Activated CD4-positive, alpha-beta T cell treated with anti-CD3 and anti-CD28 coated beads, Interleukin-2, Interleukin-6, amounts not matched to agents 100 ng/mL and 50 ng/mL, durations not matched to agents 16 hours and 8 hours (primary cell): Measurements from ENCODE around the gene MAML3.
A peak's percentile ranks its signal among the peaks of the same experiment; 100 is the strongest.

Experiments used
- DNase-seq: peaks from one replicate; pipeline ENCODE4 v3.0.0-alpha.2; 2020

Gene MAML3

DNA sequence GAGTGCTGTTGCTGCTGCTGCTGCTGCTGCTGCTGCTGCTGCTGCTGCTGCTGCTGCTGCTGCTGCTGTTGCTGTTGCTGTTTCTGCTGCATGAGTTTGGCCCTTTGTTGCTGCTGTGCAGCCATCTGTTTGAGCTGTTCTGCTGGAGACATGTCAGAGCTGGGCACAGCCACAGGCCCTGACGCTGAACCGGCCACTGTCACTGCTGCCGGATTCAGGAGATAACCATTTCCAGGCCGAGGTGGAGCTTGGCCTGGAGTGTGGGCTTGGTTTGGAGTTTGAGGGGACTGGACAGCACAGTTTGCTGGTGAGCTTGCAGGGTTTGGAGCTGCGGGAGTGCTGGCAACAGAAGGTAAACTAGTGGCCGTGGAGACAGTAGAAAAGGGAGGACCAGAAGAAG is 264.1 kb downstream of the MAML3 start:
- no peak for DNase-seq

DNA sequence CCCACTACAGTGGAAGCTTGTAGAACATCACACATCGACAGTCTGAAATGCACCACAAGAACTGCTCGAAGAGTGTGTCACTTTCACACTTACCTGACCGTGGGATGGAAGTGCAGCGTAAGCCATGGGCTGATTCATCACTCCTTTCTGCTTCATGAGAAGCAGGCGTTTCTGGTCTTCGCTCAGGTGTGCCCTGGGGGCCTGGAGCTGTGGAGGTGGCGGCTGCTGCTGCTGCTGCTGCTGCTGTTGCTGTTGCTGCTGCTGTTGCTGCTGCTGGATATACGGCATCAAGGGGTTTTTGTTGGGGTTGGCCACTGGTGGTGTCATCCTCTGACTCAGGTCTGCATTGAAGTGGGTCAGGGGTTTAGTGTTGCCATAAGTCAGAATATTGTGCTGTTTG is 264.7 kb downstream of the MAML3 start:
- DNase-seq: no peak

DNA sequence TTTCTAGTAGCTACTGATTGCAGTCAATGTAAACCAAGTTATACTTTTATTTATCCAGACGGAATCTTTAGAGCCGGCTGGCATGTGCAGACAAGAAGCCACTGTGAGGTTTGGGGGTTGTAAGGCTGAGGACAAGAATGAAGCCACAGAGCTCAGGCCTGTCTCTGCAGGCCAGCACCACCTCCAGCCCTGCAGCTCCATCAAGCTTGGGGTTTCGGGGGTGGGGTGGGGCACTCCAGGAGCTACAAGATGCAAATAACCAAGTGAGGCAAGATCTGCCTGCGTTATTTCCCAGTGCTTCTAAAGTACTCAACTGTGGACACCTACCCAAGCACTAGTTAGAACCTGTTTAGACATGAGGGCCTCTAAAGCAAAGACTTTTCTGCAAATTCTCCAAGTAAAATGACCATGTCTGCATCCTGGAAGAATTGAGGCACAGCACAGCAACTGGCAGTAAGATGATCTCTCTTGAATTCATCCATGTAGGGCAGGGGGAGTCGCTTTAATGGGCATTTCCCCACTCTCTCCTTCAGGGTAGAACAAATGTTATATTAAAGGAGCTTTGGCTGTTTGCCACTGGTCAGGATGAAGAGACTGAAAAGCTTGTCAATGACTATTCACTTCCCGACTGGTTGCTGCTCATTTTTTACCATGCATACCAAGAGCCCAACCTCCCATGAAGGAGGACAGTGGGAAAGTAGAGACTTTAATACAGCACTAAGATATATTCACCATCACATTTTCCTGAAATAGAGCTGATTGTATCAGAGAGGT is 265.8 kb downstream of the MAML3 start:
- DNase-seq: no peak

DNA sequence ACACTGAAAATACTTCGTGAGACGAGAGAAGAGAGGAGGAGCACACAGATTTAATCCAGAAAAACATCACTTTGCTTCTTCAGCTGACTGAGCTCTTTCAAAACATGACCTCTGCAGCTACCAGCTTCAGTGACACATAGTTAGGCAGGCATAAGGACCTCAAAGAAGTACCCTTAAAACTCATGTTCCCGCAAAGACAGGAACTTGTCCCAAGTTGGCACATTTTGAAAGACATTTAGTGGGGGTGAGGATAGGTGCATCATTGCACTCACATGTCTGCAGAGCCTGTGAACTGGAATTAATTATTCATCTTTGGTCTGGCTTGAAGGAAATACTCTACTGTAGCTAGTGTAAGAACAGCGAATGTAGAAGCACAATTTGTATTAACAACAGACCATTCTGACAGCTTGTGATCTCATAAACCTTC is 266.6 kb downstream of the MAML3 start:
- DNase-seq: no peak

DNA sequence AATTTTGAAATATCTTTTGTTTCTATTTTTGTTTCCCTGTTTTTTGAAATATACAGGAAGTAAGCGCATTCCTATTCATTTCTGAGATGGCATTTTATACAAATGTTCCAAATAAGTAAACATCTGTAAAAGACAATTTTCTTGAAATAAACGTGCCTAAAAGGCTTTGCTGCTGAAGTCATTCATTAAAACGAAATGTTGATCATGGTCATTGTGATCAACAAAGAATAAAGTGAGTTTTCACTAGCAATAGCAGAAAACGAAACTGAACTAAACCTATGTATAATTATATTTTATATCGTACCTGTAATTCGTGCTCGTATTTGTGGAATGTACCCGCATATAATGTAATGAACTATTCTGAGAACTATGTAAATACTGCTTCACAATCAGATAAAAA is 267.2 kb downstream of the MAML3 start:
- no peak for DNase-seq

DNA sequence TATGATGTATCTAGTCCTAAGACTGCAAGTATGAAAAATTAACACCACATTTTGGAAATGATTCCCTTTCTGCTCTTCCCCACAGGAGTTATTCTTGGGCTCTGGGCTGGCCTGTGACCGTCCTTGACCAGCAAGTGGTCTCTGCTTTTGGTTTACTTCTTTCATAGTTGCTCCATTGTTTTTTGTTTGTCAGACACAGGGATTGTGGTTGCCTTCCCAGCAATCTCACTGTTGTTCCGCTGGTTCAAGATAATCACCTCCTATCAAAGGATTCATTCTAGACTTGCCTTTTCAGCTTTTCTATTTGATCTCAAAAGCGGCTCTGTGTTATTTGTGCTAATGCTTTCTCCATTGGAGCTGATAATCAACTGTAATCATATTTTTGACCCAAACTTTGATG is 269.5 kb downstream of the MAML3 start:
- no peak for DNase-seq

DNA sequence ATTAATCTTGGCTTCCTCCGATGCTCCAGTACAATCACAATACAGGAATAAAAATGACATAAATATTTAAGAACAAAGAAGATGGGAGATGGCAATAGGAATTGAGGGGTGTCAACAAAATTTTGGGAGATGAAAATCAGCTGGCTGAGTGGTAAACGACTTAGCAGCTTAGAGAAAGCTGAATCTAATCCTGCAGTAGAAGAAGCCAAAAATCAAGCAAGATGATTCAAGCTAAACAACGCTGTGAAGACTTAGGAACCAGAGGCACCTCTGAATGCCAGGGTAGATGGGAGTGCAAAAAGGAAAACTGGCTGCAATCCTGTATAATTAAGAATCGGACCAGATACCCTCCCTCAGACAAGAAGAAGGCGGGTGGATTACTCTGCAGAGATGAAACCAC is 273.1 kb downstream of the MAML3 start:
- no peak for DNase-seq

DNA sequence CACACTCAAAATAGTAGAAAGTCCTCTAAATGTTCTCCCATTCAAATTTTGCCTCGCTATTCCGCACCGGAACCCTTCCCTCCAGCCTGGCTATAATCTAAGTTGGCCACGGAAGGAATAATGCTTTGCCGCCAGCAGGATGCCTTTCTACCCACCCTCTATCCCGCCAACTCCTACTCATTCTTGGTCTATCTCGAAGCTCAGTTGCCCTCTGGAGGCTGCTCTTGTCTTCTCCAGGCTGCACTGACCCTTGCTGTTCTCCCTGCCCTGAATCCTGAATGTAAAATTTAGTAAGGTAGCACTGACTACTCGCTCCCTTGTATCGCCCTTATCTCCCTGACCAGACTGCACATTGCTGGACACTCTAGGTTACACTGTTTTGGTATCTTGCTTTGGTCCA is 275.9 kb downstream of the MAML3 start:
- DNase-seq: no peak

DNA sequence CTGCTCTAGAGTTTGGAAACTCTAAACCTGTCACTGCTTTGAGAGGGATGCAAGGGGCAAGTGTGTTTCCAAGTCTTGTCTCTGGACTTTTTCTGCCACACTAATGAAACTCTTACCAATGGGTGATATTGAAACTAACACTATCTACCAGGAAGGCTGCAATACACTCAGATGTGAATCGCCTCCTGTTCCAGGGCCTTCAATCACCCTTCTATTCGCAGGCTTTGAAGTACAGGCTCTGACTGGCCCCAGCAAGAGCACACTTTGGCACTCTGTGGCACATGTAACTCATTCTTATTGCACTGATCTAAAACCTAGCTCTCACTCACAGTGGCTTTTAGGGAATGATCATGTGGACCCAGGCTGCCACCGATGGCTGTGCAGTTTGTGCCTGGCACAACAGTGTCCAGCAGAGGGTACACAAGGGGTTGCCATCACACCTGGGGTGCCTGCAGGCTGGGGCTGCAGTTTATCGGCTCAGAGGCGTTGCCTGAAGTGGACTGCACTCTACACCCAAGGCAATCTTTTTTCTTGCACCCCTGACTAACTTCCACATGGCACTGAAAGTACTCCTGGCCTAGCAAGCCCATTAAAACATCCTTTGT is 277.5 kb downstream of the MAML3 start:
- DNase-seq: peak; percentile 52

DNA sequence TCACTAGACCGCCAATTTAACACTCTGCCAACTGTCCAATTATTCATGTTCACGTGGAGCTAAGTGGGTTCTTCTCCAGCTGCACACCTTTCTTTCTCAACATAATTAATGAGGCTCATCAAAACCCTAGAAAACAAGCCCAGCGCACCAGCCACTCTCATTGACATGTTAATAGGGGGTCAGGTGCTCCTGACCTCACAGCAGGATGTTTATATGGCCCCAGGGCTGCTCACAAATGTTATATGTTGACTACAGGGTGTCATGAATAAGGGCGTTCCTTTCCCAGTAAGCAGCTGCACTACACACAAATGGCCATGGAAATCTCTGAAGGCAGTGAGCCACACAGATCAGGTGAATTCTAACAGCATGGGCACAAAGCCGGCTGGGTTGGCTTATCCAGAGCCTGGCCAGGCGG is 278.6 kb downstream of the MAML3 start:
- DNase-seq: no peak

DNA sequence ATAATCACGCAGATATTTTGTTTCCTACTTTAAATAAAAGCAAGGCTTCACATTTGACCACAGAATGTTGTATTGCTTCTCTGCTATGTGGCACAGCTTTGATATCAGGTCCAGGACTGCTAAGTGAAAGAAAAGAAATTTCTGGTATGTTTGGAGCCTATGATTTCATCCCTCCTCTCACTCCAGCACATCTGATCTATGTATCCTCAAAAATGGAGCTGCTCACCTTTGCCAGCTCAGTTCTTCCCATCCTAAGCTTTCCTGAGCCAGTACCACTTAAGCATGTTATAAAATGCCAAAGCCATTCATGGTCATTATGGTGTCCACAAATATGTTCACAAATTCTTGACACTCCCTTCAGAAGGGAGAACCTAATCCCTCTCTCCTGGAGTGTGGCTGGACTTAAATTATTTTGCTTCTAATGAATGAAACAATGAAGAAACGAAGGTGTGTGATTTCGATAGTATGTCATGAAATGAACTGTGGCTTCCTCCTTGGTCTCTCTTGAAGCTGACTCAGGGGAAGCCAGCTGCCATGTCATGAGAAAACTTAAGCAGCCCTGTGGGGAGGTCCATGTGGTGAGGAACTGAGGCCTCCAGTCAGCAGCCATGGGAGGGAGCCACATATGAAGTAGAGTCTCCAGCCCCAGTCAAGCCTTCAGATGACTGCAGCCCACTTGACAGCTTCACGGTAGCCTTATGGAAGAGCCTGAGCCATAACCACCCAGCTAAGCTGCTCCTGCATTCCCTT is 280.7 kb downstream of the MAML3 start:
- peak; percentile 40 for DNase-seq

DNA sequence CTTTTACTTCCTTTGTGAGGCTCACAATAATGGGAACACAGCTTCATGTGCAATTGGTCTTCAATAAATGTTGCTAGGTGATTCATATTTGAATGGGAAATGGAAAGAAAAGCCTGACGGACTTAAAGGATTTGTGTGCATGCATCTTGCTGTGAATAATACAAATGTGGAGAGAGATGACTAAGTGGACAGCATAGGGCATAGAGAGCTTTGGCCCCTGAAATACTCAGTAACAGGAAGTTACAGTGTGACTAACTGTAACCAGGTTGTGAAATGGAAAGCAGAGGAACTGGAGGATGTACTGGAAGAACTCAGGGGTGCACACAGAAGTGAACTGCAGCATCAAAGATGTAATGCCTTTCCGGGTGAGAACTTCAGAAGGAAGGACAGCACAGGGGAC is 281.7 kb downstream of the MAML3 start:
- peak; percentile 64 for DNase-seq

DNA sequence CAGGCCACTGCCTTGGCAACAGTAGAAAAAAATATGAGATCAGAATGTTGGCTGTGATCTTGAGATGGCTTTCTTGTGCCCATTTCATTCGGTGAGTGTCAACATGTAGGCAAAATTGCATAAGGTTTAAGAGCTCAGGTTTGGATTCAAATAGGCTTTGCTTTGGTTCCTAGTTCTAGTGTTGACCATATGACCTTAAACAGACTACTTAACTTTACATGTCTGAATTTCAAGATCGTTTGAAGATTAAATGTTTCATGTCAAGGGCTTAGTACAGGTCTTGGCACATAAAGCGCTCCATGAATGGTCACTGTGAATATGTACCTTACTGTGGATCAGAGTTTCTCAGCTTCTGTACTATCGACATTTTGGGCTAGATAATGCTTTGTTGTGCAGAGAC is 284.2 kb downstream of the MAML3 start:
- no peak for DNase-seq

DNA sequence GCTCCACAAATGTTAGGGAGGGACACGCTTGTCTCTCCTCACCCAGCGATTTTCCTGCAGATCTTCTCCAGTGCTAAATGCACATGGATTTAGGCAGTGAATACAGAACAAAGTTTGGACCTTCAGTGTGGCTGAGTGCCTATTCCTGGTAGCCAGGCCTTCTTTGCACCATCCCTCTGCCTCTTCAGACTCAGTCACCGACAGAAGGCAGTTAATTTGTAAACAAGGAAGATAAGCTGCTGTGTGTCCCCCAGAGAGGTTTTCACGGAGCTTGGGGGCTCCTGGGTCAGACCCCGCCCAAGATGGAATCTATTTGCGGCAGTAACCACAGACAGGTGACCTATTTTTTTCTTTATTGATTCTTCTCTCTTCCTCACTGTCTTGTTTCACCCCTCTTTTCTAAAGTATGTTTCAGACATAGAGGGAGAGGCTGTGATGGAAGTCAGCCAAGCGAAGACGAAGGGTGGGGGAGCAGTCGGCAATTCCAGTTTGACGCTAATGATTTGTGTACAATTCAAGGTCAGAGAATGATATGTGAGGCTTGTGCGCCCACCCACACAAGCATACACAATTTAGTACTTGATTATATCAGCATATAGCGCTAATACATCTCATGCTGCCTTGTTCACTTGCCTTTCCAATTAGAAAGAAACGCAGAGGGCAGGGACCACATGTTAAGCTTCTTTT is 287.6 kb downstream of the MAML3 start:
- DNase-seq: no peak

DNA sequence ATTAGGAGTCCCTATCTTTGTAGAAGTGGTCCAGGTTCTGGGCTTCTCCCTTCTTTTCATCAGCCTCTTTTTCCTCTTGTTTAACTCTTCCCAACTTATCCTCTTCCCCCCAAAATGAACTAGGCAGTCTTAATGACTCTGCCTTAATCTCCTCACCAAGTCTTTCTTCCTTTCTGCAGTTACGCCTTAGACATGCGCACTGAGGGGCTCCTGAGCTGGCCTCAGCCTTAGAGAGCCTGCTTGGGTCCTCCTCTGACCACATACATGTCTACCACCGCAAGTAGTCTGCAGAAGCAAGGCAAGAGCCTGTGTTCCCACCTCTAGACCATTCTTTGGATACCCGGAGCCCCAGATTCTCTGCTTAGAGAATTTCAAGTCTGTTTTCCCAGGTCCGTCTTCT is 288.4 kb downstream of the MAML3 start:
- no peak for DNase-seq

DNA sequence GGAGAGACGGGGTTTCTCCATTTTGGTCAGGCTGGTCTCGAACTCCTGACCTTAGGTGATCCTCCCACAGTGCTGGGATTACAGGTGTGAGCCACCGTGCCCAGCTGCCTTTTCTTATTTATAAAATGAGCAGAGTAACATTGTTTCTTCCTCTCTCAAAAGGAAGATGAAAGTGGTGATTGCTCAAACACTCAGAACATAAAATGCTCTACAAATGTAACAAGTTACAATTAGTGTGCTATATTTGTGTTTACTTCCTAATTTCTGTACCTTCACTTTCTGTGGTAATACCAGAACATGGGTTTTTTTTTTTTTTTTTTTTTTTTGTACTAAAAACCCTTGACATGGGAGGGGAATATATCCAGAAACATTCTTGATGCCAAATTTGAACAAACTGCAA is 290.5 kb downstream of the MAML3 start:
- no peak for DNase-seq

DNA sequence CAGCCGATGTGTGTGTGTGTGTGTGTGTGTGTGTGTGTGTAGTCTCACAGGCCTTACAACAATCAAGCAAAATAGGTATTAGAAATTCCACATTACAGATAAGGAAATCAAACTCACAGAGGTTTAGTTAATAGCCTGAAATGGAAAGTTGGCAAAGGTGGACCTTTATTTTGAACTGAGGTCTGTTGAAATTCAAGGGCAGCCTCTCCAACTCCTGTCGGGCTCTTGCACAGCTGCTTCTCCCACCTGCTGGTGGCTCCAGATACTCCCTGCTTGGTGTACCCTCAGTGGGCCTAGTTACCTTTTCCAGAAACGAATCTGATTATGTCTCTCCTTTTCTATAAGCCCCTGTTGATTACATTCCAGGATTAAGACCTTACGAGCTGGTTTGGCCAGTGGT is 292.5 kb downstream of the MAML3 start:
- no peak for DNase-seq

DNA sequence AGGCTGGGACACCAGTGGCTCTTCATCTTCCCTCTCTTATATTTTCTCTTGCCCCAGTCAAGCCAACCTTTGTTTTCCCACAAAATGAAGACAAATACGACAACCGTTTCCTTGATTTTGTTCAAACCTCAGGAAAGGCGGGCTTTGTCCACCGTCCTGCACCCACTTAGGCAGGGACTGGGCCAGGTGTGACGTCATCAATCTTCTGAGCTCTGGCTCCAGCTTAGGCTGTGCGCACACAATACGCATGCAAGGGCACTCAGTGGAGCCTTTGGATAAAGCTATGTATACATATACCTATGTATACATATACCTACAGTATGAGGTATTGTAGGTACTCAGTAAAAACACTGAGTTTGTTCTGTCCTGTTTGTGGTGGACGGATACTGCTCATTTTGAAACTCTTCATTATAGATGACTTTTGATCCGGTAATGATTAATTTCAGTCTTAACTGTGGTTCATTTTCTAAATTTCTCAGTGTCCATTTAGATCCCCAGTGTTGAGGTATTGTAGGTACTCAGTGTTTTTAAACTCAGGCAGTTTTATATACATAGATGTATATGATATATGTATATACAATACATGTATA is 293.5 kb downstream of the MAML3 start:
- DNase-seq: peak; percentile 38

DNA sequence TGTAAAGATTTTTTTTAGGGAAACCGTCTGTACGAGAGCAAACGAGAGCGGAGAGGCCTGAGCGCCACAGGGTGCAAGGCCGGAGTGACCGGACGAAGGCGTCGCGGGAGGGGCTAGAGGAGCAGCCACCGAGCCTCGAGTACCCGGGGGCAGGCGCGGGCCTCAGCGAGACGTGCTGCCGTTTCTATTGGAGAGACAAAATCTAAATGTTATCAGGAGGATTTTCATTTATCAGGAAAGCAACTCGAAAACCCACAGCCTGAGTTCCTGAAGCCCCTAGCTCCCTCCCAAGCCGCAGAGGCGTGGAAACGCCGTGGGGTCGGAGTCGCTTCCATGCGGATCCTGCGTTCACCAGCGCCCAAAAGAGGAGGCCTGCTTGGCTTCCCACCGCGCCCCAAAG is 294.1 kb downstream of the MAML3 start:
- DNase-seq: no peak

DNA sequence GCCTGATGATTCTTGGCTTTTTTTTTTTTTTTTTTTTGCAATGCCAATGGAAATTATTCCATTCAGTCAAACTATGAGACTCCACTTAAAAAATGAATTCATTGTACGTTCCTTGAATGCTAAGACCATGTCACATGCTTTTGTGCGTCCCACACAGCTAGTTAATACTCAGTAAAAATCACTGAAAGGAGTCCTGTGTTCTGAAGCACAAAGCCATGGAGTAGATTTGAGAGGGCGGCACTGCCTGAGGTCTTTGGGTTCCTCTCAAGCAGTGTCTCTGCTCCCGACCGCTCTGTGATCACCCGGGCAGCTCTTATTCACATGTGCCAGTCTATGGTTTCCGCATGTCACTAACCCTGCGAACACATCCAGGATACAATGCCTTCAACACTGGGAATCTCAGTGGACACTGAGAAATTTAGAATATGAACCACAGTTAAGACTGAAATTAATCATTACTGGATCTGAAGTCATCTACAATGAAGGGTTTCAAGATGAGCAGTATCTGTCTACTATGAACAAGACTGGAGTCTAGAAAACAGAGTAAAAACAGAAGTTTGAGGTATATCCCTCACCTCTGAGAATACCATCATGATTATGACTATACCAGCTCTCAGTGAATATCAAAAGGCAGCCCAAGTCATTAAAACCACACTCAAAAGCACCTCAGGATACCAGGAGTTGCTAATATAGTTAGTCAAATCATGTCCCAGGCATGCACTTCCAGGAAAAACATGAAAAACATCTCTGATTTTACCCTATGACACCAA is 295.4 kb downstream of the MAML3 start:
- DNase-seq: peak; percentile 88

DNA sequence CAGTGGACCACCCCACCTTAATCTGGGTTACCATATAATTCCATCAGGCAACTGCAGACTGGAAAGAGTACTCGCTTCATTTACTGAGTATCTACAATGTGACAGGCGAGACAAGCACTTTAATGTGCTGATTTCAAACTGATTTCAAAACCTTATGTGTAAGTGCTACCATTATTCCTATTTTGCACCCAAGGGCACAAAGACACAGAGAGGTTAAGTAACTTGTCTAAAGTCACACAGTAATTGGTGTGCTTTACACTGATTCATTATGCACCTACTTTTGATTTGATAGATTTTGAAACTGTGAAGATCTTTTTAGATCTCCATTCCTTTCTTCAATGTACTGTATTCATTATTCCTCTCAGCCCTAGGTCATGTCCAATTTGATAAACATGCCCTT is 296.0 kb downstream of the MAML3 start:
- peak; percentile 16 for DNase-seq

DNA sequence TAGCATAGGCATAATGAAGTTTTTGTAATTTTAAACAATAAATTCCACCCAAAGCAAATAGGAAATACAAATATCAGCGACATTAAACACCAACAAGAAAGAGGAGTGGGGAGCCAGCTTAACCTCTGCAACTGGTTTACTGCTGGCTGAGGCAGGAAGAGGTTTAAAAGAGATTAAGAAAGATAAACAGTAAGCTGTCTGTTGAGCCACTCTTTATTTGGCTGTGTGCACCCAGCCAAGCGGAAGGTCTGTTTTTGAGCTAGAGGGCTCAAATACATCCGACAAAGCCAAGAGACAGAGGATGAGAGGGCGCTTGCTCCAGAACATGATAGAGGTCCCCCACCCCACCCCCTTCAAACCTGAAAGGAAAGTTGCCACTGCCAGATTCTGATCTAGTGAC is 297.0 kb downstream of the MAML3 start:
- peak; percentile 35 for DNase-seq
